Muscle of arm (tissue), 14 donors: Measurements from ENCODE around the gene GOLGA2. TPM values are rescaled to one million over a fixed set of nuclear protein-coding genes. Genes with fewer than 3 reads are reported as not detected.

Experiments
- DNase-seq: peaks from one replicate; pipeline ENCODE4 v3.0.0-alpha.2; 2013
- long read RNA-seq, 11 donors: transcript quantifications; one replicate each; lab custom pipeline, GENCODE V29; 2026
- polyA plus RNA-seq, 12 donors: library from polyadenylated mRNA; unstranded; fragments of 120-200 nt; gene quantifications; one replicate each; pipeline ENCODE4 v1.2.1, GENCODE V29; 2013; ENCODE audit not compliant: insufficient read length in 12 of 12

The GOLGA2 gene
- polyA plus RNA-seq, result 100 to 1,000 TPM in 3 of 12 donors, 10 to 100 TPM in 9; 78.4 to 143 (median 88.3) TPM
- long read RNA-seq, donor 1, partial matches to known transcripts, result 31 of 54 reads
- long read RNA-seq, donor 1, other reads (novel, unspliced or antisense), result 21 of 54 reads
- long read RNA-seq, donor 2, partial matches to known transcripts, result 0 of 1 reads
- long read RNA-seq, donor 2, other reads (novel, unspliced or antisense), result 0 of 1 reads
- long read RNA-seq, donor 3, partial matches to known transcripts, result 40 of 48 reads
- long read RNA-seq, donor 3, other reads (novel, unspliced or antisense), result 7 of 48 reads
- long read RNA-seq, donor 4, result 0 reads
- long read RNA-seq, donor 5, result 0 reads
- long read RNA-seq, donor 6, partial matches to known transcripts, result 0 of 2 reads
- long read RNA-seq, donor 6, other reads (novel, unspliced or antisense), result 0 of 2 reads
- long read RNA-seq, donor 7, partial matches to known transcripts, result 12 of 33 reads
- long read RNA-seq, donor 7, other reads (novel, unspliced or antisense), result 15 of 33 reads
- long read RNA-seq, donor 8, partial matches to known transcripts, result 10 of 35 reads
- long read RNA-seq, donor 8, other reads (novel, unspliced or antisense), result 22 of 35 reads
- long read RNA-seq, donor 9, result 0 reads
- long read RNA-seq, donor 10, partial matches to known transcripts, result 9 of 43 reads
- long read RNA-seq, donor 10, other reads (novel, unspliced or antisense), result 34 of 43 reads
- long read RNA-seq, donor 11, partial matches to known transcripts, result 27 of 54 reads
- long read RNA-seq, donor 11, other reads (novel, unspliced or antisense), result 26 of 54 reads

DNA sequence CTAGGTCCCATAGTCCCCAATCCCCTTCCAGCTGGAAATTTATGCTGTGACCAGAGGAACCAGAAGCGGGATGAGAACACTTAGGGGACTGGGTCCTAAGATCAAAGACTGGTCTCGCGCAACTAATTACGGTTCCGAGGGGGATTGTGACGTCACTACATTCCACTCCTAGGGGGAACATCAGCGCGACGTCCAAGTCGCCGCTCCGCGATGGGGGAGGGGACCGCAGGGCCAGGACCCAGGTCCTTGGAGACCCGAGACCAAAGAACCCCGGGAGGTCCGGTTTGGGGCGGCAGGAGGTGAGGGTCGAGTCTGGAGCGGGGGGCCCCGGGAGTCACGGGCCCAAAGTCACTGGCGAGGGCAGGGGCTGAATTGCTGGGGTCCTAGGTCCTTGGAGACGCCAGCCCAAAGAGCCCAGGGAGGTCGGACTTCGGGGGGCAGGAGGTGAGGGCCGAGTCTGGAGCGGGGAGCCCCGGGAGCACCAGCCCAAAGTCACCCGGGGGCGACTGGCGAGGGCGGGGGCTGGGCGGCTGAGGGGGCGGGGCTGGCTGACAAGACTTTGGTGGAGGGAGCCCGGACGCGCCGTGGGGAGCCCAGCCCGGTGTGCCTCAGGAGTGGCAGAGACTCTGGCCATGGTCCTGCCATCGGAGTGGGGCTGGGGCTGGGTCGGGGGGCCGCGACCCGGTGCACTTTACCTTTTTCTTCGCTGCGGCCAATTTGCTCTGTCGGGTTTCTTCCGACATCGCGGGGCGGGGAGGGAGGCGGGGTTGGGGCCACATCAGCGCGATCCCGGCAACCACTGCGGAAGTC, at the start of gene GOLGA2:
Gene GOLGA2 (minus strand): TSS at position 810 of the 810 bp plus-strand sequence. CDS start 31 bp downstream, at position 779.
- DNase-seq, result peak; percentile 60

DNA sequence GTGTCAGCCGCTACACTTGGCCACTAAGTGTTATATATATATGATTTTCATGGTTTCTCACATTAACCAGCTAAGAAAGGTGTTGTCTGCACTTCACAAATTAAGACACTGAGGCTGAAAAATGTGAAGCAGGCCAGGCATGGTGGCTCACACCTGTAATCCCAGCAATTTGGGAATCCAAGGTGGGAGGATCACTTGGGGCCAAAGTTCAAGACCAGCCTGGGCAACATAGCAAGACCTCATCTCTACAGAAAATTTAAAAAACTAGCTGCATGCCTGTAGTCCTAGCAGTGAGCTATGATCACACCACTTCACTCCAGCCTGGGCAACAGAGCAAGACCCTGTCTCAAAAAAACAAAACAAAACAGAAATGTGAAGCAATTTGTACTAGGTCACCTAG, 48.6 kb upstream of the GOLGA2 start:
- DNase-seq, result no peak

GRCh38 chr9:128323791-128324190, 48.0 kb upstream of the GOLGA2 start:
- DNase-seq, result no peak

DNA sequence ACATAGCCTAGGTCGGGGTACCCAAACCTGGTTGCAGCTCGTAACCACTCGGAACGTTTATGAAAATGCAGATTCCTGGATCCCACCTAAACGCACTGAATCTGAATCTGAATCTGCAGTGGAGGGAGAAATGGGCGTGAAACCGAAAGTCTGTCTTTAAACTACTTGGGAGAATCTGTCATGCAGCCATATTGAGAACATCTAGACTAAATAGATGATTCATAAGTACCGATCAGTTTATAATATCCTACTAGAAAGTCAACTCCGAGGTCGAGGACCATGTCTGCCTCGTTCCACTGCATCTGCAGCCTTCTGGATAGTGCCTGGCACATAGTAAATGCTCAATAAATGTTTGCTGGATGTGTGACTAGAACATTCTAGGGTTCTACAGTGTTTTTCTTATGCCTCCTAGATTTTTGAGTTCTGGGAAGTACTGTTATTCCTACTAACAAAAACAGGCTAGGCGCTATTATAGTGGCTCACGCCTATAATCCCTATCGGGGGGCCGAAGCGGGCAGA, 47.5 kb upstream of the GOLGA2 start:
- no peak for DNase-seq

GRCh38 chr9:128322404-128323211, 46.8 kb upstream of the GOLGA2 start, which contains the start of the genes COQ4 and TRUB2:
TSS of gene COQ4 (plus strand) at chr9:128322839. CDS start at chr9:128322859, 20 bp downstream.
TSS of gene TRUB2 (minus strand) at chr9:128322447. CDS start at chr9:128322408, 39 bp downstream.
- peak; percentile 97 for DNase-seq

DNA sequence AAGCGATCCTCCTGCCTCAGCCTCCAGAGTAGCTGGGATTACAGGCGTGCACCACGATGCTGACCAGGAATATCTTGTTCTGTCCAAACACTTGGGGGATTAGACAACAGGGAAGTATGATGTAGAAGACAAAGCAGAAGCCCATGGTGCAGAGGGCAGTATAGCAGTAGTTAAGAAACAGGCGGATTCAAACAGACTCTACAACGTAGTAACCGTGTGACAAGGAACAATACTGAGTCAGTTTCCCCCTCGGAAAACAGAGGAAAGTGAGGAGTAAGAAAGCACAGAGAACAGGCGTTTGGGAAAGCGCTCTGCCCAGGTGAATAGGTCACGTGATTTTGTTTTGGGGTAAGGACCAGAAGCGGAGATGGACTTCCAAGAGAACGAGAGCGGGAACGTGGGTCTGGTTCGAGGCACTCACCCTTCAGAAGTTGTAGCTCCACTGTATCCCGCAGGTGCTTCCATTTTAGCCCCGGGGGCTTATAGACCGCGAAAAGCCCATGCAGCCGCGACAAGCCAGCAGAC, 46.1 kb upstream of the GOLGA2 start:
- no peak for DNase-seq

DNA sequence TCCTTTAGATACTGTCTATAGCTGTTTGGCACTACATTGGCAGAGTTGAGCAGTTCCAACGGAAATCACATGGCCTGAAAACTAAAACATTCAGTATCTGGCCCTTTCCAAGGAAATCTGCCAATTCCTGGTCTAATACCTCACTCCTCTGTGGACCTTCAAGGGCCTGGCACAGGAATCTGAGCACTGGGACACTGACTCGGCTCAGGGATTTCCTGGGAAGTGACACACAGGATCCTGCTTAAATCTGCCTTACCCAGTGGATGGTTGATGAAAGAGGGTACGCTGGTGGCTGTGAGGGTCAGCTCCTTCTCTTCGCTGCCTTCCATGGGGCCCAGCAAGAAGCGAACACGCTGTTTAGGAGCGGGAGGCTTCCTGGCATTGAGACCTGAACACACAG, 45.5 kb upstream of the GOLGA2 start:
- no peak for DNase-seq

GRCh38 chr9:128317629-128318028, 41.8 kb upstream of the GOLGA2 start:
- no peak for DNase-seq

DNA sequence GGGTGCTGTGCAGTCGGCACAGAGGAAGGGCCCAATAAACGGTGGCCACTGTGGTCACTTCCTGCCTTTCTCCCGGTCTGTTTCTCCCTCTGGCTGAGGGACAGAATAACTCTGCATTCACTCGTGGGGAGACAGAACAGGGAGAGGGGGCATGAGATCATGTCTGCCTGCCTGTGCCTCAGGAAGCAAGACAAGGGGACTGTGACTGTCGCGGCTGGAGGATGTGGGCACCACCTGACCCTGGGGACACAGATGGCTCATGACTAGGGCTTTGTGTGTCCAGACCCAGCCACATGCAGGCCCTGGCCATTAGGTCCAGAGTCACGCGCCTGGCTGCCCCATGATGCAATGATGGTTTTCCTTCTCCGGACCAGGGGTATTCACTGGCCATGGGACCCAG, 40.6 kb upstream of the GOLGA2 start:
- DNase-seq, result no peak

DNA sequence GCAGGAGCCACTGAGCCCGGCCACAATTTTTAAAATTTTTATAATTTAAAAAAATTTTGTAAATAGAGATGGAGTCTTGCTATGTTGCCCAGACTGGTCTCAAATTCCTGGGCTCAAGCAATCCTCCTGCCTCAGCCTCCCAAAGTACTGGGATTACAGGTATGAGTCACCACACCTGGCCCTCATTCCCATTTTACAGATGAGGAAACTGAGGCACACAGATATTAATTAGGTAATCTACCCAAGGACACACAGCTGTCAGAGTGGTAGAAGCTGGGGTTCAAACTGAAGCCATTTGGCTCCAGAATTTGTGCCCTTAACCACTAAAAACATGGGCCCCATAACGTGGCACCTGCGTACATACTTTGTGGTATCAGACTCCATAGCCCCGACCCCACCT, 38.9 kb upstream of the GOLGA2 start:
- DNase-seq, result no peak

DNA sequence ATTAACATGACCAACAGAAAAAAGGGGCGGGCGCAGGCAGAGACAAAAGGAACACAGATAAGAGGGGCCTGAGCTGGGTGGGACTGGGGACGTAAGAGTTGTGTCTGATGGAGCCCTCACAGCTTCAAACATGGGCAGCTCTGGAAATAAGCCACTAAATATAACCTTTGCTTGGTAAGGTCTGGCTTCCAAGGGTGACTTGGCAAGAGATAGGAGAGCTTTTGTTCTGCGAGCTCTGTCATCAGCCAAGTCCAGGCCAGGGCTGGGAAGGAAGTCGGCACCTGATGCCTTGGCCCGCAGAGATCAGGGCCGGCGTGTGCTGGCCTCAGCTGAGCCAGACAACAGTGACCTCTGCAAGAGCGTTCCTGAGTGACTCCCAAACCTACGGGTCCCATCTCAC, 34.7 kb upstream of the GOLGA2 start:
- no peak for DNase-seq

DNA sequence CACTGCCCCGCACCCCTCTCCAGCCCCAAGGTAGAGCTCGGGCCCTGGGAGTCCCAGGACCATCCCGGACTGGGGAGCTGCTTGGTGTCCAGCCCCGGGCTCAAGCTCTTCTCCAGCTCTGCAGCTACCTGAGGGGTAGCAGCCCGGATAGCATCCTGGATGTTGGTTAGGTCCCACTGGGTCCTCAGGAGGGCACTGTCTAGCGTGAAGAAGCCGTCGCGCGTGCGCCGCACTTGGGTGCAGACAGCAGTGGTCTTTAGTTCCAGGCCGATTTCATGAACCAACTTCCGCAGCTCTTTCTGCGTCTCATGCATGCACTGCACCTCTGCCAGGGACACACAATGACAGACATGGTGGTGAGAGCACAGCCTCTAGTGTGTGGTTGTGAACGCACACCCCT, 33.7 kb upstream of the GOLGA2 start:
- DNase-seq, result no peak

GRCh38 chr9:128304971-128305288, 29.1 kb upstream of the GOLGA2 start:
- DNase-seq, result no peak

DNA sequence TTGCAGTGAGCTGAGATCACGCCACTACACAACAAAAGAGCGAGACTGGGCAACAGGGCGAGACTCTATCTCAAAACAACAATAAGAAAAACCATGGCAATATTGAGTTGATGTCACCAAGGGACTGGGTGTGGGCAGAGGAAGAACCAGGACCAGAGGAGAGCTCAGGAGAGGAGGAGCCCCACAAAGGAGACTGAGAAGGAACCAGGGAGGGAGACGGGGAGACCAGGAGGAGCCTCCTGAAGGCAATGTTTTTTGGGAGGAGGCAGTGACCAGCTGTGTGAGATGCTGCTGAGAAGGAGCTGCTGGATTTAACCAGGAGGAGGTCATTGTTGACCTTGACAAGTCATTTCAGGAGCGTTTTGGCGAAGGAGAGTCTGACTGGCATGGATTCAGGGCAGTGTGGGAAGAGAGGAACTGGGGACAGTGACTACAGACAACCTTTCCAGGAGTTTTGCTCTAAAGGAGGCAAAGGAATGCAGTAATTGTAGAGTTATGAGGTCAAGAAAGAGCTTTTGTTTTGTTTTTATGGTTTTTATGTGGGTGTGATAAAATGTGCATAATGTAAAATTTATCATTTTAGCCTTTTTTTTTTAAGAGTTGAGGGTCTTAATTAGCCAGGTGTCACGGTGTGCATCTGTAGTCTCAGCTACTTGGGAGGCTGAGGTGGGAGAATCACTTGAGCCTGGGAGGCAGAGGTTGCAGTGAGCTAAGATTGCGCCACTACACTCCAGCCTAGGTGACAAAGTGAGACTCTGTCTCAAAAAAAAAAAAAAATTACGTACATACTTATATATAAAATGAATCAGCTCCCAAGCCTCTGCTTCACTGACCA, 28.5 kb upstream of the GOLGA2 start:
- no peak for DNase-seq

DNA sequence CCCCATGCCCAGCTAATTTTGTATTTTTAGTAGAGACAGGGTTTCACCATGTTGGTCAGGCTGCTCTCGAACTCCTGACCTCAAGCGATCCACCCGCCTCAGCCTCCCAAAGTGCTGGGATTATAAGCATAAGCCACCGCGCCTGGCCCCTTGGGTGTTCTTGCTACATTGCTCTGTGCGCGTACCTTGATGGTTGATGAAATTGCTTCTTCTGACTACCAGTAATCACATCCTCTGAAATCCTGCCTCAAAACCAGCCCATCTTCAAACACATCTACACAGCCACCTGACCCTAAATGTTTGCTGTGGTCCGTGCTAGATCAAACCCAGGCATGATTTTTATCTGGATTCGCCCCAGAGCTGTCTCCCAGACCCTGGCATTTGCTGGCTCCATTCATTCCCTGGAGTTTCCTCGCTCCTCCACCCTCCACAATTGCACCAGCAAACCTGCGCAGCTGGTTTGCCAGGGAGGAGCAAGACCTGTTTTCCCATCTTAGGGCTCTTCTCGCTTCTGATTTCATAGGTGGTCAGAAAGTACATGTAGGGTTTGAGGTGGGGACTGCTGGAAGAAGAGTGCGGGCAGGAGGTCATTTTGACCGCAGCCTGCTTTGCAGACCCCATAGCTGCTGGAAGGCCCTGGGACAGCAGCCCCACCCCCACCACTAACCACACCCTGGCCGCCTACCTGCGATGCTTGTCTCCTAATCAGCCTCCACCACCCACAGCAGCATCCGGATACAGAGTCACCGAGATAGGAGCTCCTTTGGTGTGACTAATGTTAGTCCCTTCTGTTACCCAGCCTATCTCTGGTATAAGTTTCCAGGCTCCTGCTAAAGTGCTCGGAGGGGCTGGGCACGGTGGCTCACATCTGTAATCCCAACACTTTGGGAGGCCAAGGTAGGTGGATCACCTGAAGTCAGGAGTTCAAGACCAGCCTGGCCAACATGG, 23.0 kb upstream of the GOLGA2 start:
- DNase-seq, result no peak

- no peak for DNase-seq
Observed at GRCh38 chr9:128297221-128297773, 21.5 kb upstream of the GOLGA2 start.

- no peak for DNase-seq
Observed at GRCh38 chr9:128296340-128297220, 20.8 kb upstream of the GOLGA2 start.
